ENCODE results near the gene ADGRA1. TPM values are rescaled to one million over a fixed set of nuclear protein-coding genes. Genes with fewer than 3 reads are reported as not detected.

Gene ADGRA1
- total RNA-seq, 4 donors from 2014 or later, result not detected

GRCh38 chr10:133062635-133063034 lies 25.1 kb upstream of the ADGRA1 start:
- intact Hi-C loops (cut with DNase I), result no loop called here

GRCh38 chr10:133067149-133068105 lies 20.3 kb upstream of the ADGRA1 start:
- Histone ChIP-seq H3K4me1 (no peaks in the 10 kb centered on the region), H3K9me3 (no peaks in the 10 kb centered on the region), H3K27me3 (peaks cover 0 to 39% (median 0%) of the 10 kb centered on the region in 4 donors), H3K27ac (no peak overlapping the region), H3K4me3 (no peak overlapping the region), H3K36me3 (no peaks in the 10 kb centered on the region)
- TF ChIP-seq, protein P1, sequence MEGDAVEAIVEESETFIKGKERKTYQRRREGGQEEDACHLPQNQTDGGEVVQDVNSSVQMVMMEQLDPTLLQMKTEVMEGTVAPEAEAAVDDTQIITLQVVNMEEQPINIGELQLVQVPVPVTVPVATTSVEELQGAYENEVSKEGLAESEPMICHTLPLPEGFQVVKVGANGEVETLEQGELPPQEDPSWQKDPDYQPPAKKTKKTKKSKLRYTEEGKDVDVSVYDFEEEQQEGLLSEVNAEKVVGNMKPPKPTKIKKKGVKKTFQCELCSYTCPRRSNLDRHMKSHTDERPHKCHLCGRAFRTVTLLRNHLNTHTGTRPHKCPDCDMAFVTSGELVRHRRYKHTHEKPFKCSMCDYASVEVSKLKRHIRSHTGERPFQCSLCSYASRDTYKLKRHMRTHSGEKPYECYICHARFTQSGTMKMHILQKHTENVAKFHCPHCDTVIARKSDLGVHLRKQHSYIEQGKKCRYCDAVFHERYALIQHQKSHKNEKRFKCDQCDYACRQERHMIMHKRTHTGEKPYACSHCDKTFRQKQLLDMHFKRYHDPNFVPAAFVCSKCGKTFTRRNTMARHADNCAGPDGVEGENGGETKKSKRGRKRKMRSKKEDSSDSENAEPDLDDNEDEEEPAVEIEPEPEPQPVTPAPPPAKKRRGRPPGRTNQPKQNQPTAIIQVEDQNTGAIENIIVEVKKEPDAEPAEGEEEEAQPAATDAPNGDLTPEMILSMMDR (IDR thresholded peaks at IDR 0.05), result no peak
- TF ChIP-seq POLR2A (IDR thresholded peaks at IDR 0.05), result no peak
- 58 to 66% methylated on average over 18 to 19 of the region's 26 CpGs for WGBS, 2 donors
- intact Hi-C loops (cut with DNase I), result no loop called here
- DNase-seq, result no peak

More at GRCh38 chr10:133062635-133063034, 25.1 kb upstream of the ADGRA1 start:
- Histone ChIP-seq H3K27ac (no peak overlapping the region), H3K36me3 (no peaks in the 10 kb centered on the region), H3K4me3 (no peak overlapping the region), H3K4me1 (peaks cover 0 to 5% (median 0%) of the 10 kb centered on the region in 3 donors), H3K9me3 (no peaks in the 10 kb centered on the region), H3K27me3 (peaks cover 0 to 32% (median 0%) of the 10 kb centered on the region in 4 donors)
- no peak for DNase-seq
- TF ChIP-seq, protein P1 (IDR thresholded peaks at IDR 0.05), result no peak
- TF ChIP-seq POLR2A (IDR thresholded peaks at IDR 0.05), result no peak
- whole genome bisulfite sequencing, 2 donors, result 57 to 67% methylated on average over 9 to 16 of the region's 23 CpGs

- H3K27ac ChIP-seq, result no peak overlapping the region
- H3K4me1 ChIP-seq, result no peaks in the 10 kb centered on the region
- WGBS, 2 donors, result 73% methylated on average over 5 to 9 of the region's 24 CpGs
- H3K9me3 ChIP-seq, result no peaks in the 10 kb centered on the region
- no peak for DNase-seq
- TF ChIP-seq, protein P1 (IDR thresholded peaks at IDR 0.05), result no peak
- no peak for TF ChIP-seq POLR2A (IDR thresholded peaks at IDR 0.05)
- peaks cover 0 to 48% (median 0%) of the 10 kb centered on the region in 4 donors for H3K27me3 ChIP-seq
- H3K36me3 ChIP-seq, result no peaks in the 10 kb centered on the region
- no peak overlapping the region for H3K4me3 ChIP-seq
- intact Hi-C loops (cut with DNase I), result no loop called here
Measured at GRCh38 chr10:133068111-133069032, 19.4 kb upstream of the ADGRA1 start.

- Histone ChIP-seq H3K9me3 (no peaks in the 10 kb centered on the region), H3K36me3 (no peaks in the 10 kb centered on the region), H3K4me1 (no peaks in the 10 kb centered on the region), H3K27ac (no peak overlapping the region), H3K27me3 (peaks cover 0 to 53% (median 0%) of the 10 kb centered on the region in 4 donors), H3K4me3 (no peak overlapping the region)
- no peak for DNase-seq
- WGBS, 2 donors, result 50 to 67% methylated on average over 2 to 9 of the region's 23 CpGs
- intact Hi-C loops (cut with DNase I), result no loop called here
- TF ChIP-seq, protein P1 (IDR thresholded peaks at IDR 0.05), result no peak
- no peak for TF ChIP-seq POLR2A (IDR thresholded peaks at IDR 0.05)
Measured at GRCh38 chr10:133069033-133069525, 18.6 kb upstream of the ADGRA1 start.
